Measurements from ENCODE around the gene PTPN13. TPM values are rescaled to one million over a fixed set of nuclear protein-coding genes. Genes with fewer than 3 reads are reported as not detected.
"Not testable (repeated sequence)": the region's sequence is repeated elsewhere in the genome, so short reads cannot be mapped to it uniquely, and the experiment has no call there.

The PTPN13 gene
- total RNA-seq, 1 experiment from 2014 or later, result 107 TPM

- H3K27ac ChIP-seq (ENCODE audit: low read depth, low read length, poor library complexity, severe bottlenecking), result no peak overlapping the region
- POLR2A ChIA-PET (ENCODE audit: low non-redundant PET), result no interaction called here
- no TSS peak for BruUV-seq (replicated peaks)
- CTCF ChIA-PET, result no interaction called here
- no peaks in the 10 kb centered on the region for H3K27me3 ChIP-seq (replicated peaks; ENCODE audit: insufficient read depth, low read depth, low read length, poor library complexity)
- no peak for DNase-seq (ENCODE audit: low spot score)
- H3K4me3 ChIP-seq (ENCODE audit: low read depth, low read length, poor library complexity, severe bottlenecking), result no peak overlapping the region
- no peaks in the 10 kb centered on the region for H3K4me1 ChIP-seq (ENCODE audit: insufficient read depth, low read length, poor library complexity, severe bottlenecking)
- no peaks in the 10 kb centered on the region for H3K9me3 ChIP-seq (ENCODE audit: low read depth, low read length, poor library complexity, severe bottlenecking)
- intact Hi-C loops (cut with micrococcal nuclease; ENCODE audit: unreplicated experiment), result no loop called here
- peaks cover 38% of the 10 kb centered on the region for H3K36me3 ChIP-seq (ENCODE audit: insufficient read depth, low read length, poor library complexity, severe bottlenecking)
- no peak for TF ChIP-seq CTCF (conservative IDR thresholded peaks at IDR 0.05; ENCODE audit: low read depth, low read length)
- no peak for TF ChIP-seq EZH2 (IDR thresholded peaks at IDR 0.05; ENCODE audit: borderline replicate concordance, low read depth, low read length, poor library complexity, severe bottlenecking)
These were observed 124.0 kb downstream of the PTPN13 start for GRCh38 chr4:86718152-86718551.

- H3K27ac ChIP-seq (ENCODE audit: low read depth, low read length, poor library complexity, severe bottlenecking); H3K9me3 ChIP-seq (ENCODE audit: low read depth, low read length, poor library complexity, severe bottlenecking); BruUV-seq (replicated peaks); intact Hi-C loops (cut with micrococcal nuclease; ENCODE audit: unreplicated experiment); H3K4me3 ChIP-seq (ENCODE audit: low read depth, low read length, poor library complexity, severe bottlenecking); H3K27me3 ChIP-seq (replicated peaks; ENCODE audit: insufficient read depth, low read depth, low read length, poor library complexity); CTCF ChIA-PET; POLR2A ChIA-PET (ENCODE audit: low non-redundant PET); DNase-seq (ENCODE audit: low spot score); H3K4me1 ChIP-seq (ENCODE audit: insufficient read depth, low read length, poor library complexity, severe bottlenecking): not testable (repeated sequence)
- H3K36me3 ChIP-seq (ENCODE audit: insufficient read depth, low read length, poor library complexity, severe bottlenecking), result peaks cover 48% of the 10 kb centered on the region
These were observed 125.0 kb downstream of the PTPN13 start for GRCh38 chr4:86719149-86719548.

GRCh38 chr4:86720508-86721068 lies 126.5 kb downstream of the PTPN13 start:
- intact Hi-C loops (cut with micrococcal nuclease; ENCODE audit: unreplicated experiment), result no loop called here
- CTCF ChIA-PET, result no interaction called here
- peaks cover 52% of the 10 kb centered on the region for H3K36me3 ChIP-seq (ENCODE audit: insufficient read depth, low read length, poor library complexity, severe bottlenecking)

More at GRCh38 chr4:86720508-86721068, 126.5 kb downstream of the PTPN13 start:
- no peak overlapping the region for H3K4me3 ChIP-seq (ENCODE audit: low read depth, low read length, poor library complexity, severe bottlenecking)
- DNase-seq (ENCODE audit: low spot score), result peak; percentile 2
- no peaks in the 10 kb centered on the region for H3K27me3 ChIP-seq (replicated peaks; ENCODE audit: insufficient read depth, low read depth, low read length, poor library complexity)
- no peak for TF ChIP-seq EZH2 (IDR thresholded peaks at IDR 0.05; ENCODE audit: borderline replicate concordance, low read depth, low read length, poor library complexity, severe bottlenecking)
- TF ChIP-seq CTCF (conservative IDR thresholded peaks at IDR 0.05; ENCODE audit: low read depth, low read length), result no peak
- H3K4me1 ChIP-seq (ENCODE audit: insufficient read depth, low read length, poor library complexity, severe bottlenecking), result no peaks in the 10 kb centered on the region
- POLR2A ChIA-PET (ENCODE audit: low non-redundant PET), result no interaction called here
- no TSS peak for BruUV-seq (replicated peaks)
- no peaks in the 10 kb centered on the region for H3K9me3 ChIP-seq (ENCODE audit: low read depth, low read length, poor library complexity, severe bottlenecking)
- H3K27ac ChIP-seq (ENCODE audit: low read depth, low read length, poor library complexity, severe bottlenecking), result no peak overlapping the region
